Upper lobe of left lung (tissue), 4 donors: Measurements from ENCODE around the gene C5orf24.

Source experiments
- CTCF ChIP-seq, 6 experiments: fragments of 450-650 bp in 4 of 6; fragments of 200-600 bp in 2 of 6; sonication (generic) in 2 of 6; IDR thresholded peaks; one replicate each; pipeline ENCODE4 v1.5.1; 2016 to 2019; ENCODE audit warnings: antibody characterized with exemption in 6 of 6
- POLR2A ChIP-seq, 4 donors: fragments of 450-650 bp; IDR thresholded peaks; one replicate each; pipeline ENCODE4 v1.5.1; 2016 to 2017; ENCODE audit warnings: antibody characterized with exemption in 4 of 4, mild to moderate bottlenecking in 2 of 4
- POLR2AphosphoS5 ChIP-seq, 2 donors: sonication (generic); formaldehyde crosslinking; IDR thresholded peaks; one replicate each; pipeline ENCODE4 v1.5.1; 2017; ENCODE audit warnings: antibody characterized with exemption in 2 of 2

DNA sequence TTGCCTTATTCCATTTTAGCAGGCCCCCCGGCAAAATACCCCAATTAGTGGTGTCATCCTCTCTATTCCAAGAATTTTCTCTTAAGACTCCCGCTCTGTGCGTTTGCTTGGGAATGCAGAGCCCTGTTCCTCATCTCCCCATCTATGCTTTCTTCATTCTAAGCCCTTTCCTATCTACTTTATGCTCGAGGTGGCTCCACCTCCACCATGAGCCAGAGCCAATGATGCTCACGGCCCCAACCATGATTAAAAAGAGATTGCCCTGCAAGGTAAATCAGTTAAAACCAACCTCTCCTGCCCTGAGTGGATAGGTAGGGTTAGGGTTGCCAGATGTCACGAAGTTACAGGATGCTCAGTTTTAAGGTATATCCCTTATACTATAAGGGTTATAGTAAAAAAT, 27.7 kb downstream of the C5orf24 start:
- TF ChIP-seq CTCF (IDR thresholded peaks at IDR 0.05) (no peak), POLR2AphosphoS5 (IDR thresholded peaks at IDR 0.05) (no peak), POLR2A (IDR thresholded peaks at IDR 0.05) (no peak)
